ENCODE results near the gene WBP1L. TPM values are rescaled to one million over a fixed set of nuclear protein-coding genes. Genes with fewer than 3 reads are reported as not detected.
A peak's percentile ranks its signal among the peaks of the same experiment; 100 is the strongest.

WBP1L gene
- total and polyA plus RNA-seq, 2 of the 13 experiments (the other 11 are each of a cell fraction or from before 2014, with no cell fraction given): 8.3 to 12.3 TPM

DNA sequence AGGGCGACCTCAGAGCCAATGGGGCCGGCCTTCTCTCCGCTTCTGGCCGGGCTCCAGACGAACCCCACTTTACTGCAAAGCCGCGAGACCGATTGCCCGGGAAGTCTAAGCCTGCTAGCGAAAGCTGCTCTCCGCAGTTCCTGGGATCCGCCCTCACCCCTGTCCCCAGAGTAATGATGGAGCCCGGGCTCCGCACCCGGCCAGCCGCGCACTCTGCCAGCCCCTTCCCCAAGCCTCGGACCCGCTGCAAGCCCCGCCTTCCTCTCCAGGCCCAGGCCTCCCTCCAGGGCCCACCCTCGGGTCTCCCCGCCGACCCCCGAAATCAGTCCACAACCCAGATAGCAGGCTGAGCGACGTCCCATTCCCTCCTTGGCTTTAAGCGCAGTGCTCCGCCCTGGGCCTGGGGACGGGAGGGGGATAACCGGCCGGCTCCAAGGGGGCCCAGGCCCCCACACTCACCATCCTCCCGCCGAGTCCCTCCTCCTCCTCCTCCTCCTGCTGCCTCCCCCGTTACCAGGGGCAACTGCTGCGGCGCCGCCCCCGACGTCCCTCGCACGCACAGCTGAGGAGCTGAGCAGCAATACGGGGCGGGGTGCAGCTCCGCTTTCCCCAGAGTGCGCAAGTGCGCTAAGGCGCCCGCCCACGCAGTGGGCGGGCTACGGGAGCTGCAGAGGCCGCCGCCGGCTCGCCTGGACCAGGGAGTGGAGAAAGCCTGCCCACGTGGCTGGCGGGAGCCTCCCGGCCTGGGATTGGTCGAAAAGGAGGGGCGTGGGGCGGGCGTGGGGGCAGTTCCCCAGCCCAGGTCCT, 29.7 kb upstream of the WBP1L start, which contains the start of gene ARL3 (continued):
- TF ChIP-seq, protein P1, sequence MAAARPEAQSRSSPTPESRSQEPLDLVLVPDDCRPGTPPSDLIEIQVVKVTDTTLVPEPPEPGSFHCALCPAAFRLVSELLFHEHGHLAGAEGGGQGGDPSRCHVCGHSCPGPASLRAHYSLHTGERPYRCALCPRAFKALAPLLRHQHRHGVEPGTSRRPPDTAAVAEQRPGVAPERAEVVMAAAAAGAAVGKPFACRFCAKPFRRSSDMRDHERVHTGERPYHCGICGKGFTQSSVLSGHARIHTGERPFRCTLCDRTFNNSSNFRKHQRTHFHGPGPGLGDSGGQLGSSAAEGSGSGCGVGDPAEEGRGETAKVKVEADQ (CRISPR knock-in tag; IDR thresholded peaks at IDR 0.05; ENCODE audit: borderline replicate concordance): 0 out of 2 replicates have a peak, but pooled peaks have one; percentile 25
- TF ChIP-seq SAP130 (CRISPR knock-in tag; IDR thresholded peaks at IDR 0.05; ENCODE audit: low read depth): peak; percentile 87
- peak; percentile 92 for TF ChIP-seq RFX1 (IDR thresholded peaks at IDR 0.05)
- no peak for TF ChIP-seq SALL2 (CRISPR knock-in tag; IDR thresholded peaks at IDR 0.05)
- TF ChIP-seq MEF2D (CRISPR knock-in tag; IDR thresholded peaks at IDR 0.05): peak; percentile 54; the same call in 1 of the 2 replicates
- TF ChIP-seq ZNF20 (CRISPR knock-in tag; IDR thresholded peaks at IDR 0.05): 0 out of 2 replicates have a peak, but pooled peaks have one; percentile 21
- TF ChIP-seq, protein P2, sequence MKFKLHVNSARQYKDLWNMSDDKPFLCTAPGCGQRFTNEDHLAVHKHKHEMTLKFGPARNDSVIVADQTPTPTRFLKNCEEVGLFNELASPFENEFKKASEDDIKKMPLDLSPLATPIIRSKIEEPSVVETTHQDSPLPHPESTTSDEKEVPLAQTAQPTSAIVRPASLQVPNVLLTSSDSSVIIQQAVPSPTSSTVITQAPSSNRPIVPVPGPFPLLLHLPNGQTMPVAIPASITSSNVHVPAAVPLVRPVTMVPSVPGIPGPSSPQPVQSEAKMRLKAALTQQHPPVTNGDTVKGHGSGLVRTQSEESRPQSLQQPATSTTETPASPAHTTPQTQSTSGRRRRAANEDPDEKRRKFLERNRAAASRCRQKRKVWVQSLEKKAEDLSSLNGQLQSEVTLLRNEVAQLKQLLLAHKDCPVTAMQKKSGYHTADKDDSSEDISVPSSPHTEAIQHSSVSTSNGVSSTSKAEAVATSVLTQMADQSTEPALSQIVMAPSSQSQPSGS (CRISPR knock-in tag; IDR thresholded peaks at IDR 0.05): 0 out of 2 replicates have a peak, but pooled peaks have one; percentile 15
- TF ChIP-seq, protein P3, sequence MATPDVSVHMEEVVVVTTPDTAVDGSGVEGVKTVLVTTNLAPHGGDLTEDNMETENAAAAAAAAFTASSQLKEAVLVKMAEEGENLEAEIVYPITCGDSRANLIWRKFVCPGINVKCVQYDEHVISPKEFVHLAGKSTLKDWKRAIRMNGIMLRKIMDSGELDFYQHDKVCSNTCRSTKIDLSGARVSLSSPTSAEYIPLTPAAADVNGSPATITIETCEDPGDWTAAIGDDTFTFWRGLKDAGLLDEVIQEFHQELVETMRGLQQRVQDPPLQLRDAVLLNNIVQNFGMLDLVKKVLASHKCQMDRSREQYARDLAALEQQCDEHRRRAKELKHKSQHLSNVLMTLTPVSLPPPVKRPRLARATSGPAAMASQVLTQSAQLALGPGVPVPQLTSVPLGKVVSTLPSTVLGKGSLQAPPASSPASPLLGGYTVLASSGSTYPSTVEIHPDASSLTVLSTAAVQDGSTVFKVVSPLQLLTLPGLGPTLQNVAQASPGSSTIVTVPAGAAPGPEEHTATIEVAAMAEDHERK (CRISPR knock-in tag; IDR thresholded peaks at IDR 0.05; ENCODE audit: low read depth): peak; percentile 67; the same call in 1 of the 2 replicates
- TF ChIP-seq POLR2A (IDR thresholded peaks at IDR 0.05; ENCODE audit: insufficient read depth in 1 of 2, low read depth in 2 of 2, low read length in 2 of 2): peak; percentile 45 to 69; a peak in 3 of 4 replicates
- no peak for TF ChIP-seq ZNF720 (CRISPR knock-in tag; IDR thresholded peaks at IDR 0.05)
- no peak for TF ChIP-seq ZEB1 (IDR thresholded peaks at IDR 0.05; ENCODE audit: insufficient replicate concordance, low read depth)
- peak; percentile 73; the same call in 1 of the 2 replicates for TF ChIP-seq TGIF2 (CRISPR knock-in tag; IDR thresholded peaks at IDR 0.05)
- TF ChIP-seq SP1 (IDR thresholded peaks at IDR 0.05): no peak
- peak; percentile 20; the same call in 1 of the 2 replicates for TF ChIP-seq SP1 (CRISPR knock-in tag; IDR thresholded peaks at IDR 0.05)
- TF ChIP-seq NFYB (CRISPR knock-in tag; IDR thresholded peaks at IDR 0.05): peak; percentile 81
- TF ChIP-seq REL (CRISPR knock-in tag; conservative IDR thresholded peaks at IDR 0.05): no peak; the same call in 1 of the 2 replicates
- peak; percentile 59 for TF ChIP-seq DR1 (CRISPR knock-in tag; IDR thresholded peaks at IDR 0.05)
- 0 out of 2 replicates have a peak, but pooled peaks have one; percentile 48 for TF ChIP-seq ZNF451 (CRISPR knock-in tag; IDR thresholded peaks at IDR 0.05)
- TF ChIP-seq SOX6 (IDR thresholded peaks at IDR 0.05): no peak
- peak; percentile 29 for TF ChIP-seq SOX6 (CRISPR knock-in tag; IDR thresholded peaks at IDR 0.05)
- TF ChIP-seq ZNF276 (CRISPR knock-in tag; IDR thresholded peaks at IDR 0.05; ENCODE audit: low read depth): no peak
- peak; percentile 92 for TF ChIP-seq MAZ (IDR thresholded peaks at IDR 0.05; ENCODE audit: borderline replicate concordance, low read depth, low read length)
- 0 out of 2 replicates have a peak, but pooled peaks have one; percentile 62 for TF ChIP-seq MAZ (CRISPR knock-in tag; IDR thresholded peaks at IDR 0.05; ENCODE audit: low read depth)
- peak; percentile 77 for TF ChIP-seq PHF8 (CRISPR knock-in tag; IDR thresholded peaks at IDR 0.05)
- peak; percentile 44; the same call in 1 of the 2 replicates for TF ChIP-seq THAP7 (CRISPR knock-in tag; IDR thresholded peaks at IDR 0.05)
- TF ChIP-seq FOXM1 (CRISPR knock-in tag; IDR thresholded peaks at IDR 0.05): no peak
